ENCODE results near the gene DYNAP. TPM values are rescaled to one million over a fixed set of nuclear protein-coding genes. Genes with fewer than 3 reads are reported as not detected.

Gene DYNAP
- total RNA-seq, 1 donor from 2014 or later = not detected

DNA sequence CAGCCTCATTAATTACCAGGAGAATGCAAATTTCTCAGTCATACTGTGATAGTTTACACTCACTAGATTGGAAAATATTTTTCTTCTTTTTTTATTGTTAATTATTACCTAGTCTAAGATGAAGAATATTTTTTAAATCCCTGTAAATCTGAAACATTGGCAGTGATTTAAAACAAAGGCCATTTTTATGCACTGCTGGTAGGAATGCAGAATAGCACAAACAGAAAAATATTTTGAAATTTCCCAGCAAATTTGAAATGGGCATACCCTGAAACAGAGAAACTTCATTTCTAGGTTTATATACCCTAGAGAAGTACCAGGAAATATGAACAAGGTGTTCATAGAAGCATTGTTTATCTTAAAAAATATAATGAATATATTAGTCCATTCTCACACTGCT is 31.0 kb downstream of the DYNAP start:
- TF ChIP-seq, protein P1, sequence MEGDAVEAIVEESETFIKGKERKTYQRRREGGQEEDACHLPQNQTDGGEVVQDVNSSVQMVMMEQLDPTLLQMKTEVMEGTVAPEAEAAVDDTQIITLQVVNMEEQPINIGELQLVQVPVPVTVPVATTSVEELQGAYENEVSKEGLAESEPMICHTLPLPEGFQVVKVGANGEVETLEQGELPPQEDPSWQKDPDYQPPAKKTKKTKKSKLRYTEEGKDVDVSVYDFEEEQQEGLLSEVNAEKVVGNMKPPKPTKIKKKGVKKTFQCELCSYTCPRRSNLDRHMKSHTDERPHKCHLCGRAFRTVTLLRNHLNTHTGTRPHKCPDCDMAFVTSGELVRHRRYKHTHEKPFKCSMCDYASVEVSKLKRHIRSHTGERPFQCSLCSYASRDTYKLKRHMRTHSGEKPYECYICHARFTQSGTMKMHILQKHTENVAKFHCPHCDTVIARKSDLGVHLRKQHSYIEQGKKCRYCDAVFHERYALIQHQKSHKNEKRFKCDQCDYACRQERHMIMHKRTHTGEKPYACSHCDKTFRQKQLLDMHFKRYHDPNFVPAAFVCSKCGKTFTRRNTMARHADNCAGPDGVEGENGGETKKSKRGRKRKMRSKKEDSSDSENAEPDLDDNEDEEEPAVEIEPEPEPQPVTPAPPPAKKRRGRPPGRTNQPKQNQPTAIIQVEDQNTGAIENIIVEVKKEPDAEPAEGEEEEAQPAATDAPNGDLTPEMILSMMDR (conservative IDR thresholded peaks at IDR 0.05; ENCODE audit: low read depth, low read length) = peak; percentile 44
- H3K4me3 ChIP-seq (ENCODE audit: low read depth, low read length) = no peak overlapping the region
- no peak for DNase-seq (ENCODE audit: low read depth)

DNA sequence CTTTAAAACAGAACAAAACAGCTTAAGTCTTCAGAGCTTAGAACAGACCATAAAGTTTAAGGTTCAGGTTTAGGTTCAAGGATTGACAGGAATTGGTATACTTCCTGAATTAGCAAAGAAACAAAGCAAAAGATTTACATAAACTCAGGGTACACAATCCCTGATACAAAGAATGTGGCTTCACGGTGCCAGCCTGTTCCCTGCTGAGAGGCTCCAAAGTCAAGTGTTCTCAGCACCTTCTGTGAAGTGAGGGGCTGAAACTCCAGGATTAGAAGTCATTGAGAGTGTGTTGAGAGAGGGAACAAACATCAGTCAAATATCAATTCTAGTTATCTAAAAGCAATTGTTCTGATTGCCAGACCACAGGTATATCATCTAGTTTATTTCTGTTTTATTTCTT is 35.7 kb downstream of the DYNAP start:
- TF ChIP-seq, protein P1 (conservative IDR thresholded peaks at IDR 0.05; ENCODE audit: low read depth, low read length) = no peak
- DNase-seq (ENCODE audit: low read depth) = no peak
- no peak overlapping the region for H3K4me3 ChIP-seq (ENCODE audit: low read depth, low read length)

DNA sequence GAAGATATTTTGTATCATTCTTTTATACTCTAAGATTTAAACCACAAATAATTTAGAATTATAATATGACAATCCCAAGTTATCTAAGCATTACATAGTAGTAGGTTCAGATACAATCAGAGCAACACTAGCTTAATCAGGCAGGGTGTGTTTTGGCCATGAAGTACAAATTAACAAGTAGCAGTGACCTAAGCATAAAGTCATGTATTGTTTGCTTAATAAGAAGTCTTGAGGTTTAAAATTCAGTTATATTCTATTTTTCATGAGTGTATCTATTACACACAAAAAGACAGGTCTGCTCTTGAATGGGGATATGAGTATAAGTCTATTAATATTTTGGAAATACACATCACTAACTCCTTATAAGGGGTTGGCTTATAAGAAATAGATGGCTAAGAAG is 39.9 kb downstream of the DYNAP start:
- TF ChIP-seq, protein P1 (conservative IDR thresholded peaks at IDR 0.05; ENCODE audit: low read depth, low read length) = no peak
- DNase-seq (ENCODE audit: low read depth) = no peak
- no peak overlapping the region for H3K4me3 ChIP-seq (ENCODE audit: low read depth, low read length)

DNA sequence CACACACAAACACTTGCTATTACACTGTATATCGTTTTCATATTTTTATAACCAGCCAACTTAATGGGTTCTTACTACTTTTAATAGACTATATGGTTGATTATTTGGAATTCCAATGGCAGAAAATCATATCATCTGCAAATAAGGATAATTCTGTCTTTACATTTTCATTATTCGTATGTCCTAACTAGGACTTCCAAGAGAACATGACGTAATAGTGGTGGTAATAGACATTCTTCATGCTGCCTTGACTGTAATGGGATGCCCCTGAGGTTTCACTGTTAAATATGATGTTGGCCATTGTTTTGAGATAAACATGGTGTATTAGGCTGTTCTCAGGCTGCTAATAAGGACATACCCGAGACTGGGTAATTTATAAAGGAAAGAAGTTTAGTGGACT is 45.2 kb downstream of the DYNAP start:
- TF ChIP-seq, protein P1 (conservative IDR thresholded peaks at IDR 0.05; ENCODE audit: low read depth, low read length) = no peak
- no peak for DNase-seq (ENCODE audit: low read depth)
- no peak overlapping the region for H3K4me3 ChIP-seq (ENCODE audit: low read depth, low read length)

DNA sequence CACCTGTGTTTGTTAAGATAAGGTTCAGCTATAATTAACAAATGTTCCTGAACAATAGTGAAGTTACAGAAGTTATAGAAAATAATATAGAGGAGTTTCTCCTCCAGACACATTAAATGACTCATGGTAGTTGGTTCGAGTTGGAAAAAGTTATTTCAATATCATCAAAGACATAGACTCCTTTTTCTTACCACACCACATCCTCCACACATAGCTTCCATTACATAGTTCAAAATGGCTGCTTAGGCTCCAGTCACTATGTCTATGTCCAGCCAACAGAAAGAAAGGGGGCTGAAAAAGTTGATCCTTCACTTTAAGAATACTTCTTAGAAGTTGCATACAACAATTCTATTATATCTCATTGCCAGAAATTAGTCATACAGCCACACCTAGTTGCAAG is 50.7 kb downstream of the DYNAP start:
- no peak overlapping the region for H3K4me3 ChIP-seq (ENCODE audit: low read depth, low read length)
- DNase-seq (ENCODE audit: low read depth) = no peak
- TF ChIP-seq, protein P1 (conservative IDR thresholded peaks at IDR 0.05; ENCODE audit: low read depth, low read length) = no peak

DNA sequence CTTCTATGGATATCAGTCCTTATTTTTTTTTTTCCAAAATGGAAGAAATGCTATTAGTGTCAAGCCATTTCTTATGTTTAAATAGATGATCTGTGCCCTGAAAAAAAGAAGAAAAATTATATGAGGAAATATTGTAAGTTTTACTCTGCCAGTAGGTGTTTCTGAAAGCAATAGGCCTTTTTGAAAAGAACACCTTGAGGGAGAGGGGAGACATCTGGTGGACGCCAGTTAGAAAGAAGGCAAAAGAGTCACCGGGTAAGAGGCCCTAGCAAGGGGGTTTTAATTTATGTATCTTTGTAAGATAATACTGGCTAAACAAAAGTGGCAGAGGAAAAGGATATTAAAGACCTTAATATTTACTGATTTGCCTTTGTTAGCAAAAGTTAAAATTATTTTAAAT is 56.1 kb downstream of the DYNAP start:
- TF ChIP-seq, protein P1 (conservative IDR thresholded peaks at IDR 0.05; ENCODE audit: low read depth, low read length) = peak; percentile 91
- DNase-seq (ENCODE audit: low read depth) = peak; percentile 22

More for the DNA sequence above, 56.1 kb downstream of the DYNAP start:
- no peak overlapping the region for H3K4me3 ChIP-seq (ENCODE audit: low read depth, low read length)

Other genes starting within 250 kb of the DYNAP start
- gene STARD6, start 233.4 kb upstream of the DYNAP start, total RNA-seq = 1.9 TPM in 1 of 2 replicates, not detected in the other
- 6.4 and 12.9 TPM in 2 replicates for gene C18orf54, start 233.3 kb upstream of the DYNAP start, total RNA-seq
- gene RAB27B, start 237.2 kb downstream of the DYNAP start, total RNA-seq = 1.7 and 2.1 TPM in 2 replicates